Right kidney (tissue), 1 donor: Measurements from ENCODE around the gene CHD1L.
"Not testable (repeated sequence)": the region's sequence is repeated elsewhere in the genome, so short reads cannot be mapped to it uniquely, and the experiment has no call there.

Experiments
- DNase-seq: peaks from one replicate; pipeline ENCODE4 v3.0.0-alpha.2; 2016

The CHD1L gene

DNA sequence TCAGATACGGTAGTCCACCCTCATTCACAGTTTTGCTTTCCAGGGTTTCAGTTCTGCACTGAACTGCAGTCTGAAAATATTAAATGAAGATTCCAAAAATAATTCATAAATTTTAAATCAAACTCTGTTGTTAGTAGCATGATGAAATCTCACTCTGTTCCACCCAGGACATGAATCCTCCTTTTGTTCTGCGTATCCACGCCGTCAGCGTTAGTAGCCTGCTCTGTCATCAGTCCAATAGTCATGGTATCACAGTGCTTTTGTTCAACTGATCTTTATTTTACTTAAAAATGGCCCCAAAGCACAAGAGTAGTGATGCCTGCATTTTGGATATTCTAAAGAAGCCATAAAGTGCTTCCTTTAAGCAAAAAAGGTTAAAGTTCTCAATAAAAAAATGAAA is 23.9 kb downstream of the CHD1L start:
- DNase-seq: no peak

GRCh38 chr1:147267711-147268110 is 25.2 kb downstream of the CHD1L start:
- no peak for DNase-seq

DNA sequence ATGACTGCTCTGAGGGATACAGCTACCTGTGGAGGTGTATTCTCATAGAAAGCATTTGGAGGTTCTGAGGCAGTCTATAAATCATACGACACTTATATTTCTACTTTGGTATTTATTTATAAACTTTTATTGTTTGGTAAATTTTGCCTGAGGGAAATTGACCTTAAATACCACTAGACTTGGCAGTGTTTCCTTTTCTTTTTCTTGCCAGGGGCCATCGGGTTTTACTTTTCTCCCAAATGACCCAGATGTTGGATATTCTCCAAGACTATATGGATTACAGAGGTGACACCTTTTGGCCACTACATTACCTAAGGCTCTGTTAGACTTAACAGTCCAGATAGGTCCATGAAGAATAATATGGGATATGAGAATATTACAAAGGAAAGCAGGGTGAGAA is 28.2 kb downstream of the CHD1L start:
- no peak for DNase-seq

GRCh38 chr1:147272042-147272441 is 29.6 kb downstream of the CHD1L start:
- DNase-seq: no peak

DNA sequence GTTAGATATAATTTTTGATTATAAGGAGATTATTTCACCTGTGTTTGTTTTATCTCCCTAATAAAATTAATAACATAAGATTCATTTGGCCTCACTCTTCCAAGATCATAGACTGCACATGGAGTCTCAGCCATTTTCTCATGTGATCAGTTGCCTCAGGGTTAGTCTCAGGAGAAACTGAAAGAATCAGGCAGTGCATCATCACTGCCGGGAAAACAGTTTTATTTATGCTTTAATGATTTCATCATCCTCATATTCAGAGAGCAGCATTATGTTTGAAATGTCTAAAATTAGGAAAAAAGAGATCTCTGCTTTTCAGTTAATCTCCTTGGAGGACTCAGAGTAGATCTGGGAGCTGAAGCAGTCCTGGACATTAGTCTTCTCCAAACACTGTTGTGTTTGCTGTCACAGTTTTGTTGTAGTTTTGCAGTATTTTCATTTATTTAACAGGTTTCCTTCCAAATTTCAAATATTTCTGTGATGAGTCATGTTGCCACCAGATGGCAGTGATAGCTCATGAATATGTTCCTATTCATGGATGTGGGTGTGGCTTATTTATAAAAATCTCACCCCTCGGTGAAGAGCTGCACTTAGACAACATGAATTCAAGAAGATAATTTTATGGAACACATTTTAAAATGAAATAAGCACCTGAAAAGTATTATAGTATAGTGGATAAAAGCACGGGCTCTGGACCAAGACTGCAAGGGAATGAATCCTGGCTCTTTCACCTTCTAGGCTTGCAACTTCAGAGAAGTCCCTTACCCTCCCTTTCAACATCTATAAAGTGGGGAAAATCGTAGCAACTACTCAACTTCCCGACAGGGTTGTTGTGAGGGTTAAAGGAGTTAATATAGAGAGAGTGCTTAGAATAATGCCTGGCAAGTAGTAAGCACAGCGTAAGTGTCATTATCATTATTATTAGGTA is 31.2 kb downstream of the CHD1L start:
- DNase-seq: peak; percentile 20

DNA sequence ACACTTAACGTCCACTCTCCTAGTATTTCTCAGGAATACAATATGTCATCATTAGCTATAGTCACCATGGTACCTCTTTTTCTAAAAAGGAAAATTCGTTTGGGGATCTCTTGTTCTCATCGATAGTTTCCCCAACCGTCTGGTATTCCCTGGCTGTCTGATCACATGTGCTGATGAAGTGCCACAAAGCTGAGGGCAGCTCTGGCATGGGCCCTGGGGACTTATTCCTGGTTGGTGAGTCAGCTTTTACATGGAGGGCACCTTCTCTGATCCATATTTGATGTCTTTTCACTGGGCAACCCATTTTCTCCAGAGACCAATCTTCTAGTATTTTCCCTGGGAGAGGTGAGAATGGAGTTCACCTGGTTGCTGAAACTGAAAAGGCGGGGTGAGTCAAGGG is 39.5 kb downstream of the CHD1L start:
- no peak for DNase-seq

GRCh38 chr1:147283011-147283410 is 40.5 kb downstream of the CHD1L start:
- no peak for DNase-seq

DNA sequence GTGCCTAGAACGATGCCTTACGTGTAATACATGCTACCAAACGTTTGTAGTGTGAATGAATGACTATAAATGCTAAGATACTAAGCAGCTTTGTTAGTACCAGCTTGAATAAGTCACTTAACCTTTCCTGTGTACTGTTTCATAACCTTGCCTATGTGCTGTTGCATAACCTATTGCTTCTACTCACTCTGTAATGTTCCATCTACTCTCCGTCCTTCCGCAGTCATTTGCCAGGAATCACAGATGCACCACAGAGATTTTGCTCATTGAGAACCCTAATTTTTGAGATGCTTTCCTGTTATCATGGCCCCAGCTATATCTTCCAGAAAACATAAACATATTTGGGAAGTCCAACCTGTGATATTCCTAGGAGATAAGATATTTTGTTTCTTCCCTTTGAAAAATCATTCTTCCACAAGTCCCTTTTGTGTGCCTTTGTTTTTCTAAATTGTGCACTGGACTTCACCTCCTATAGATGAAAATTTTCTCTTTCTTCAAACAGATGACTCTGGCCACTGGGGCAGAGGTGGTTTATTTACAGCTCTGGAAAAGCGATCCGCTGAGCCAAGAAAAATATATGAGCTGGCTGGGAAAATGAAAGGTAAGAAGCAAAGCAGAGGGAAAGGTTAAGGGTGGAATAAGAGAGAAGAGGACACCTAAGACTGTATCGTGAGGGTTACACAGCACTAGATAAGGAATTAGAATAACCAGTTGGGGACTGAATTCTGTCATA is 44.8 kb downstream of the CHD1L start:
- no peak for DNase-seq

- DNase-seq: no peak
These were observed 49.5 kb downstream of the CHD1L start for GRCh38 chr1:147292012-147292411.

- no peak for DNase-seq
These were observed 50.3 kb downstream of the CHD1L start for GRCh38 chr1:147292631-147293251.

DNA sequence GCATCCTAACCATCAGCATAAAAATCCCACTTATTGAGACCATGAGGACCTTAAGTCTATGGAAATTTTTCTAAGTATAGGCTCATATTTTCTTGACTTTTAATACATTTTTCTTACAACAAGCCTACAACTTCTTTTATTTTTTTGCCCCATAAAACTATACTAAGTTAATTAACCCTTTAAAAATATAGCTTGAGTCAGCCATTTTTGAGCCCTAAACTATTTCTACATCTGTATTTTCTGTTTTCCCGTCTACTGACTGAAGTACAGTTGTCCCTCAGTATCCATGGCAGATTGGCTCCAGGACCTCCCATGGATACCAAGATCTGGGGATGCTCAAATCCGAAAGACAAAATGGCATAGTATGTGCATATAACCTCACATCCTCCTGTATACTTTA is 55.0 kb downstream of the CHD1L start:
- no peak for DNase-seq

GRCh38 chr1:147305803-147306202 is 63.3 kb downstream of the CHD1L start:
- DNase-seq: not testable (repeated sequence)

- DNase-seq: no peak
These were observed 74.5 kb downstream of the CHD1L start for GRCh38 chr1:147316968-147317367.

DNA sequence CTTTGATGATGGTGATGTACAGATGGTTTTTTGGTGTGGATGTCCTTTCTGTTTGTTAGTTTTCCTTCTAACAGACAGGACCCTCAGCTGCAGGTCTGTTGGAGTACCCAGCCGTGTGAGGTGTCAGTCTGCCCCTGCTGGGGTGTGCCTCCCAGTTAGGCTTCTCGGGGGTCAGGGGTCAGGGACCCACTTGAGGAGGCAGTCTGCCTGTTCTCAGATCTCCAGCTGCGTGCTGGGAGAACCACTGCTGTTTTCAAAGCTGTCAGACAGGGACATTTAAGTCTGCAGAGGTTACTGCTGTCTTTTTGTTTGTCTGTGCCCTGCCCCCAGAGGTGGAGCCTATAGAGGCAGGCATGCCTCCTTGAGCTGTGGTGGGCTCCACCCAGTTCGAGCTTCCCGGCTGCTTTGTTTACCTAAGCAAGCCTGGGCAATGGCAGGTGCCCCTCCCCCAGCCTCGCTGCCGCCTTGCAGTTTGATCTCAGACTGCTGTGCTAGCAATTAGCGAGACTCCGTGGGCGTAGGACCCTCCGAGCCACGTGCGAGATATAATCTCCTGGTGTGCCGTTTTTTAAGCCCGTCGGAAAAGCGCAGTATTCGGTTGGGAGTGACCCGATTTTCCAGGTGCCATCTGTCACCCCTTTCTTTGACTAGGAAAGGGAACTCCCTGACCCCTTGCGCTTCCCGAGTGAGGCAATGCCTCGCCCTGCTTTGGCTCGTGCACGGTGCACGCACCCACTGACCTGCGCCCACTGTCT is 84.6 kb downstream of the CHD1L start:
- DNase-seq: not testable (repeated sequence)

DNA sequence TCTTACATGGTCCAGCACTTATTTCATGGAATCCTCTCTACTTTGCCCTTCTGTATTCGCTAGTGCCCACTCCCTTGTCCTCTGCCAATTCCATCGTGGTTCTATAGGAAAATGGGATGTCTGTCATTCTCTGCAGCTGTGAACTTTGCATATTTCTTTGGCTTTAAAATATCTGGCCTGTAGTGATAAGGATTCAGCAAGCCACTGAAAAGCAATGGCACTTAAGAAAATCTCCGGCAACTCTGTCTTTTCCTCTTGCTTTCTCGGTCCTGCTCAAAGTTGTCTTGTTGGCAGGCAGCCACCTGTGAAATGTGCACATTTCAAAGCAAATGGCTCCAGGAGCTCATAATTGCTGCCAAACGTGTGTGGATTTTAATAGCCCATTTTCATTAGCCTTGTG is 91.8 kb downstream of the CHD1L start:
- no peak for DNase-seq

GRCh38 chr1:147336291-147336690 is 93.8 kb downstream of the CHD1L start:
- no peak for DNase-seq

GRCh38 chr1:147337040-147337630 is 94.7 kb downstream of the CHD1L start:
- DNase-seq: no peak

GRCh38 chr1:147338571-147338970 is 96.1 kb downstream of the CHD1L start:
- no peak for DNase-seq

- DNase-seq: no peak
These were observed 98.8 kb downstream of the CHD1L start for GRCh38 chr1:147341246-147341645.
